K562 (cell line): Measurements from ENCODE around the gene KARS1. TPM values are rescaled to one million over a fixed set of nuclear protein-coding genes. Genes with fewer than 3 reads are reported as not detected.
A peak's percentile ranks its signal among the peaks of the same experiment; 100 is the strongest.

Source experiments
- BCL6 ChIP-seq: fragments of 250-450 bp; sonication (Bioruptor Pico); IDR thresholded peaks from 2 replicates; pipeline ENCODE4 v1.4.0; 2020
- CSDE1 ChIP-seq, 2 experiments: fragments of 450-650 bp; IDR thresholded peaks; 2 replicates each; pipeline ENCODE4 v1.6.1; 2016; ENCODE audit warnings: mild to moderate bottlenecking in 1 of 2
- GATAD2A ChIP-seq: fragments of 450-650 bp; IDR thresholded peaks from 2 replicates; pipeline ENCODE4 v1.6.1; 2017
- HNRNPH1 ChIP-seq: fragments of 200-400 bp; formaldehyde crosslinking; optimal IDR thresholded peaks from 2 replicates; pipeline ENCODE3; 2017; ENCODE audit warnings: low read depth, mild to moderate bottlenecking, low read length, moderate library complexity
- MXD1 ChIP-seq: fragments of 250-450 bp; sonication (Bioruptor Pico); IDR thresholded peaks from 2 replicates; pipeline ENCODE4 v1.8.0; 2021; ENCODE audit warnings: borderline replicate concordance, mild to moderate bottlenecking, moderate library complexity; ENCODE audit not compliant: poor library complexity, severe bottlenecking
- POLR2B ChIP-seq: fragments of 450-650 bp; IDR thresholded peaks from 2 replicates; pipeline ENCODE4 v1.6.1; 2018; ENCODE audit warnings: low read depth; ENCODE audit not compliant: partially characterized antibody
- POLR2H ChIP-seq: IDR thresholded peaks from 2 replicates; pipeline ENCODE4 v1.6.1; 2016; ENCODE audit warnings: missing genetic modification characterization, low read depth, mild to moderate bottlenecking, control low read depth, missing compliant biosample characterization, moderate library complexity
- PPARD ChIP-seq: fragments of 250-450 bp; sonication (Bioruptor Pico); IDR thresholded peaks from 2 replicates; pipeline ENCODE4 v1.8.0; 2022; ENCODE audit warnings: inconsistent platforms, mild to moderate bottlenecking, moderate library complexity
- RBM14 ChIP-seq: fragments of 200-400 bp; formaldehyde crosslinking; IDR thresholded peaks from 2 replicates; pipeline ENCODE4 v1.6.1; 2018; ENCODE audit warnings: low read depth, mild to moderate bottlenecking, low read length, moderate library complexity, borderline replicate concordance; ENCODE audit not compliant: insufficient read depth
- RFX5 ChIP-seq: IDR thresholded peaks from 2 replicates; pipeline ENCODE4 v1.6.1; 2011; ENCODE audit warnings: low read depth, mild to moderate bottlenecking, improper control_type of control experiment, low read length
- XRCC4 ChIP-seq: IDR thresholded peaks from one replicate; pipeline ENCODE4 v1.6.1; 2011; ENCODE audit not compliant: insufficient read depth, insufficient read length; ENCODE audit errors: extremely low read depth
- ZNF146 ChIP-seq: IDR thresholded peaks from one replicate; pipeline ENCODE4 v1.6.1; 2018; ENCODE audit warnings: missing compliant biosample characterization; ENCODE audit not compliant: unreplicated experiment
- polyA plus RNA-seq, 8 experiments: library from polyadenylated mRNA; depleted of rRNA in 4 of 8; stranded (reverse) in 5 of 8; unstranded in 3 of 8; fragments of >200 nt; fragmentation: Nextera tagmentation in 2 of 8; fragmentation: Illumina TruSeq in 1 of 8; extraction: Ambion mirVana in 2 of 8; extraction: Trizol in 1 of 8; gene quantifications; 2 replicates each; pipeline versions ENCODE4 v1.2.1 to v1.2.3, GENCODE V29; 2011 to 2014; ENCODE audit warnings: inconsistent platforms in 1 of 8, missing spikeins in 1 of 8
- total RNA-seq, 7 experiments: library from RNA; depleted of rRNA in 6 of 7; stranded (reverse); fragments of >200 nt in 6 of 7; fragmentation: Illumina TruSeq in 2 of 7; extraction: Trizol in 2 of 7; gene quantifications; 2 replicates each; pipeline versions ENCODE4 v1.2.1 to v1.2.3, GENCODE V29; 2011 to 2021; ENCODE audit warnings: low replicate concordance in 1 of 7
- TF ChIP-seq, protein P1 (sequence below): fragments of 200-400 bp; formaldehyde crosslinking; IDR thresholded peaks from 2 replicates; pipeline ENCODE4 v1.6.1; 2017; ENCODE audit warnings: mild to moderate bottlenecking, low read depth, low read length, moderate library complexity

KARS1 gene
- total and polyA plus RNA-seq, 9 of the 15 experiments (the other 6 are each of a cell fraction or from before 2014, with no cell fraction given) = 223 to 386 (median 304) TPM

DNA sequence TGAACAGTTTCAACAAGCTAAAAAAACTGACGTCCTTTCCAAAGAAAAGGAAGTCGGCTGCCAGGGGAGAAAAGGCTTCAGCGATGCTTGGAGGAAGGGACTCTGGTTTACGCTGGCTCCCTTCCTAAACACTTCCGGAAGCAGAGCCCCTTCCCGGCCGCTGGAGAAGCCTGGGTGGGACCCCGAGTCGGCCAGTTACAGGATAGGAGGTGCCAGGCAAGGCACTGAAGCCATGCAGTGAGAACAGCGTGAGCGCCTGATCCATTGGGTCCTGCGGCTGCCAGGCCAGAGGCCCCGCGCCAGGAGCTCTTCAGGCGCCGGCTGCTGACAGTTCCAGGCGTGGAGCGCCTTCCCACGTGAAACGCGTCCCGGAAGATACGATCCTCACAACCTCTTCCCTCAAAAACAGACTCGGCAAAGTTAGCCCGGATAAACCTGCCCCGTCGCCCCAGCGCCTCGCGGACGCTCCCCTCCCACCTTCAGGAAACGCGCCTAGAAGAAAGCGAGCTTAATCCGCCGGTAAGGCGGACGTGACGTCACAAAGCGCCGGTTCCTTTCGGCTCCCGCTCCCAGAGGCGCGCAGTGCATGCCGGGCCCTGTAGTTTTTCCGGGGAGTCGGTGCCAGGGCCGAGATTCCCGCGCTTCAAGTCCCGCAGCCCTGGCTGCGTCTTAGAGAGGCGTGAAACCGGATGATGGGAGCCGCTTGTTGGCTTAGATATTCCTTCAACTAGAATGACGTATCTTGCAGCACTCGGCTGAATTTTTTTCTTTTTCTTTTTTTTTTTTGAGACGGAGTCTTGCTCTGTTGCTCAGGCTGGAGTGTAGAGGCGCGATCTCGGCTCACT is 24.5 kb downstream of the KARS1 start, which contains the start of gene ADAT1 (continued):
- peak; percentile 74 for TF ChIP-seq MXD1 (CRISPR knock-in tag)
- TF ChIP-seq, protein P1, sequence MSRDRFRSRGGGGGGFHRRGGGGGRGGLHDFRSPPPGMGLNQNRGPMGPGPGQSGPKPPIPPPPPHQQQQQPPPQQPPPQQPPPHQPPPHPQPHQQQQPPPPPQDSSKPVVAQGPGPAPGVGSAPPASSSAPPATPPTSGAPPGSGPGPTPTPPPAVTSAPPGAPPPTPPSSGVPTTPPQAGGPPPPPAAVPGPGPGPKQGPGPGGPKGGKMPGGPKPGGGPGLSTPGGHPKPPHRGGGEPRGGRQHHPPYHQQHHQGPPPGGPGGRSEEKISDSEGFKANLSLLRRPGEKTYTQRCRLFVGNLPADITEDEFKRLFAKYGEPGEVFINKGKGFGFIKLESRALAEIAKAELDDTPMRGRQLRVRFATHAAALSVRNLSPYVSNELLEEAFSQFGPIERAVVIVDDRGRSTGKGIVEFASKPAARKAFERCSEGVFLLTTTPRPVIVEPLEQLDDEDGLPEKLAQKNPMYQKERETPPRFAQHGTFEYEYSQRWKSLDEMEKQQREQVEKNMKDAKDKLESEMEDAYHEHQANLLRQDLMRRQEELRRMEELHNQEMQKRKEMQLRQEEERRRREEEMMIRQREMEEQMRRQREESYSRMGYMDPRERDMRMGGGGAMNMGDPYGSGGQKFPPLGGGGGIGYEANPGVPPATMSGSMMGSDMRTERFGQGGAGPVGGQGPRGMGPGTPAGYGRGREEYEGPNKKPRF = no peak
- TF ChIP-seq CSDE1 (IDR thresholded peaks at IDR 0.05) = no peak
- peak; percentile 85 for TF ChIP-seq POLR2H
- no peak for TF ChIP-seq RBM14
- no peak for TF ChIP-seq BCL6 (CRISPR knock-in tag)
- TF ChIP-seq PPARD (CRISPR knock-in tag) = no peak
- TF ChIP-seq ZNF146 = no peak
- no peak for TF ChIP-seq XRCC4
- TF ChIP-seq GATAD2A = no peak
- TF ChIP-seq RFX5 = peak; percentile 62; the same call in 1 of the 2 replicates
- no peak for TF ChIP-seq HNRNPH1
- peak; percentile 83 for TF ChIP-seq POLR2B
